Skin epidermis (tissue), 12 donors: Measurements from ENCODE around the gene NAPSA.

Source experiments
- H3K27ac ChIP-seq, 21 experiments: fragments of 200-600 bp; sonication (generic) in 11 of 21; one replicate each; pipeline ENCODE4 v1.5.0; 2020; ENCODE audit warnings: mild to moderate bottlenecking in 3 of 21, inconsistent platforms in 2 of 21, moderate library complexity in 2 of 21
- H3K4me3 ChIP-seq, 7 experiments: fragments of 200-600 bp; sonication (generic) in 2 of 7; one replicate each; pipeline ENCODE4 v1.5.0; 2020; ENCODE audit warnings: inconsistent platforms in 2 of 7, mild to moderate bottlenecking in 2 of 7, moderate library complexity in 1 of 7

Gene NAPSA

GRCh38 chr19:50322931-50323781 is 42.3 kb downstream of the NAPSA start:
- no peak overlapping the region for H3K27ac ChIP-seq

DNA sequence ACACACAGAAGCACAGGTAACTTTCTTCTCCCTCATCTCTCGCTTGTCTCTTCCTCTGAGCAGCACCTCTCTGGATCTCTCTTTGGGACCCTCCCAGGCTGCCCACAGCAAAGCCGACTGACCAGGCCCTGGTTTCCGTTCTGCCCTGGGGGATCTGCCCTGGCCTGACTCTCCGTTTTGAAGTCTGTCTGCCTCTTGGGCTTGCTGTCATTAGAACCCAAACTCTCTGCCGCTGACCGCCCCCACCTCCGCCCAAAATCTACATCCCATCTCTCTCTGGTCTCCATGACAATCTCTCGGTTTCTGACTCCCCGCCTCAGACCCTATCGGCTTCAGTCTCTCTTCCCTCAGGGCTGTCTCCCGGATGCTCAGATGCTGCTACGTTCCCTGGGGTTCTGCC is 43.2 kb downstream of the NAPSA start:
- H3K4me3 ChIP-seq, result no peak overlapping the region
- no peak overlapping the region for H3K27ac ChIP-seq

More at GRCh38 chr19:50322931-50323781, 42.3 kb downstream of the NAPSA start:
- no peak overlapping the region for H3K4me3 ChIP-seq

DNA sequence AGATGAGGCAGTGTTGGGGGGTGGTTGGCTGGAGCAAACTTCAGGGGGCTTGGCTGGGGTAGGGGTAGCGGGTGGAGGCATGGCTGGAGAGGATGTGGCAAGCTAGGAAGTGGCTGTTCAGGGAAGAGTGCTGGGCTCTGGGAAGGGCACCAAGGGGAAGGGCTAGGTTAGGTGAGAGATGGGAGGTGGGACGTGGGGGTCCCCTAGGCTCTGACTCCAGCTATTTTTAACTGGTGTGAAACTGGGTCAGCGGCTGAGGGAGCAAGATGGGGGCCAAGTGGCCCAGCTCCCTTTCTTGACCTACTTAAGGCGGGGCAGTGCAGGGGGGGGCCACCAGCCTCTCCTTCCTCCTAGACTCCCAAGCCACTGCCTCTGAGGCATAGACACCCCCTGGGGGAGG is 43.6 kb downstream of the NAPSA start:
- Histone ChIP-seq H3K4me3 (no peak overlapping the region), H3K27ac (no peak overlapping the region)

- Histone ChIP-seq H3K4me3 (no peak overlapping the region), H3K27ac (no peak overlapping the region)
These were observed 44.8 kb downstream of the NAPSA start for GRCh38 chr19:50320596-50320995.

DNA sequence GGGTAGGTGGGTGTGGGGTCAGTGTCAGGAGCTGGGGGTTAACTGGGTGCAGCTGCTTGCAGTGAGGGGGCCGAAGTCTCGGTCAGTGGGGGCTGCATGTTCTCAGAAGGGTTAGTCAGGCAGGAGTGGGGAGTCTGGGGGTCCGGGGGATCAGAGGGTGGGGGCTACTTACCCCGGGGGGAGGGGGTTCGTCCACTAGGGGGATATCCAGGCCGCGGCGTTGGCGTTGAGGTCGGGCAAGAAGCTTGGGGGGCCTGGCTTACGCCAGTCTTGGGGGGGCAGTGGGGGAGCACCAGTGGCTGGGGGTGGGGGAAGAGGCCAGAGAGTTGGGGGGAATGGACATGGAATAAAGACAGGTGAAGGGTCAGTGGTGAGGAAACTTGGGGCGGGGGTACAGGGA is 45.4 kb downstream of the NAPSA start:
- no peak overlapping the region for H3K27ac ChIP-seq
- H3K4me3 ChIP-seq, result no peak overlapping the region

DNA sequence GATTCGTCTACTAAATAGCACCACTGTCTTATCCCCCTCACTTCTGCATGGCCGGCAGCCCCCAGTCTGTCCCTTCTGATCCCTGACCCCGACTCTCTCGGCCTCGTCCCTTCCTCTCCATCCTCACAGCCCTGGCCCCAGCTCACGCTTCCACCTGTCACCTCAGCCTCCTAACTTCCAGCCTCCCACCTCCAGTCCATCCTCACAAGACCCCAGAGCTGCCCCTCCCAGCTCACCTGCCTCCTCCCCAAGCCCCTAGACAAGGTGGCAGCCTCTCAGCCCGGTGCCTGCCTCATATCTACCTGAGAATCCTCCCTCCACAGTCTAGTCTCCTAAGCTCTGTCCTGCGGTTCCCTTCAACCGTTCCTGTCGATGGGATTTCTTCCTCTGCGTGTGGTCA is 46.3 kb downstream of the NAPSA start:
- Histone ChIP-seq H3K27ac (no peak overlapping the region), H3K4me3 (no peak overlapping the region)

DNA sequence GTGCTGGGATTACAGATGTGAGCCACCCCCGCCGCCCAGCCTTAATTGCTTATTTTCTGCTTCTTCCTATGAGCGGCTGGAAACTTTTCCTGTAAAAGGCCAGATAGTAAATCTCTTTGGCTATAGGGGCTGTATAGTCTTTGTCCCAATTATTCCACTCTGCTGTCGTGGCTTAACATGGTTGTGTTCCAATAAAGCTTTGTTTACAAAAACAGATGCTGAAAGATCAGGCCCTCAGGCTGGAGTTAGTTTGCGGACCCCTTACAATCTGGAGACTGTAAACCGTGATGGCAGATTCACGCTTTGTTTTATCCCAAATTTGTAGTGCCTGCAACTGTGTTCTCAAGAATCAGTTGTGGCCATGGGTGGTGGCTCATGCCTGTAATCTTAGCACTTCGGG is 47.0 kb downstream of the NAPSA start:
- Histone ChIP-seq H3K27ac (no peak overlapping the region), H3K4me3 (no peak overlapping the region)

DNA sequence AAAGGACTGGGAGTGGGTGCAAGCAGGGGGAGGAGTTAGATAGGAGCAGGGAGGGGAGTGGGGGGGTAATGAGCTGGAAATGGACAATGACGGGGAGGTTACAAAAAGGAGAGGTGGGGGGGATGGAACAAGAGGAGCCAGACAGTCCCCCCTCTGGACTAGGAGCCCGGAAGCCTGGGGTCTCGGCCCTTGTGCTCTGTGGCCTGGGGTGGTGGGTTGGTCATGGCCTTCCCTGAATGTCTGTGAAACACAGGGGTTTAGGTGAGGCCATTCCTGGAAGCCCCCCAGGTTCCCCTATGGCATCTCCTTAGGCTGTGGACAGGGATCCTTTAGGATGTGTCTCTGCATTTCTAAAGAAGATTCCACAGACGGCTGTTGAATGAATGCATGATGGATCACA is 48.3 kb downstream of the NAPSA start:
- no peak overlapping the region for H3K27ac ChIP-seq
- no peak overlapping the region for H3K4me3 ChIP-seq

DNA sequence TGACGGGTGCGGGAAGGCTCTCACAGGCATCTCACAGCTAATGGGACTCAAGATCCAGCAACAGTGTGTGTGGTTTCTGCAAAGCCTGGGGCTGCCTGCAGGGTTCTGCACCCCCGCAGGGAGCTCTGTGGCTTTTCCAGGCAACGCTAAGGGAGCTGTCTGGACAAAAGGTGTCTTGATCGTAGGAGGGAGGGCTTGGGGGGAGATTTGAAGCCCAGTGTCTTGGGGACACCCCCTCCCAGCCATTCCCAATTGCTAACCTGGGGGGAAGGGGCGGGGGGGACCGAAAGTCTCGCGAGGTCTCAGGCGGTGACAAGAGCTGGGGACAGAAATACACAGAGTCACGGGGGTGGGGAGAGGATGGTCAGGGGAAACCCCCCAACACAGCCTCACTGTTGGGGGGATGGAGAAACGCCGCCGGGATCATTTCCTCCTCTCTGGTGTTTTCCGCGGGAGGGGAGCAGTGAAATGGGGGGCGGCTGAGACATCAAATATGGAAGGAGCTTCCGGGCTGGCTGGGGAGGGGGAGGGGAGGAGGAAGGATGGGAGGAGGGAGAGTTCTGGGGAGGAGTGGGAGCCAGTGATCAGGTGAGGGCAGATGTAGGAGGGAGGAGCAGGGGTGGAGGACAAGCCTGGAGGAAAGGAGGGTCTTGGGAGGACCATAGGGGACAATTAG is 49.5 kb downstream of the NAPSA start:
- H3K4me3 ChIP-seq, result no peak overlapping the region

GRCh38 chr19:50314724-50315708 is 50.4 kb downstream of the NAPSA start:
- Histone ChIP-seq H3K4me3 (no peak overlapping the region), H3K27ac (no peak overlapping the region)

More for the DNA sequence above, 49.5 kb downstream of the NAPSA start:
- H3K27ac ChIP-seq, result no peak overlapping the region

- Histone ChIP-seq H3K4me3 (no peak overlapping the region), H3K27ac (no peak overlapping the region)
These were observed 51.5 kb downstream of the NAPSA start for GRCh38 chr19:50313812-50314536.

- H3K27ac ChIP-seq, result no peak overlapping the region
These were observed 52.2 kb downstream of the NAPSA start for GRCh38 chr19:50312967-50313811.

DNA sequence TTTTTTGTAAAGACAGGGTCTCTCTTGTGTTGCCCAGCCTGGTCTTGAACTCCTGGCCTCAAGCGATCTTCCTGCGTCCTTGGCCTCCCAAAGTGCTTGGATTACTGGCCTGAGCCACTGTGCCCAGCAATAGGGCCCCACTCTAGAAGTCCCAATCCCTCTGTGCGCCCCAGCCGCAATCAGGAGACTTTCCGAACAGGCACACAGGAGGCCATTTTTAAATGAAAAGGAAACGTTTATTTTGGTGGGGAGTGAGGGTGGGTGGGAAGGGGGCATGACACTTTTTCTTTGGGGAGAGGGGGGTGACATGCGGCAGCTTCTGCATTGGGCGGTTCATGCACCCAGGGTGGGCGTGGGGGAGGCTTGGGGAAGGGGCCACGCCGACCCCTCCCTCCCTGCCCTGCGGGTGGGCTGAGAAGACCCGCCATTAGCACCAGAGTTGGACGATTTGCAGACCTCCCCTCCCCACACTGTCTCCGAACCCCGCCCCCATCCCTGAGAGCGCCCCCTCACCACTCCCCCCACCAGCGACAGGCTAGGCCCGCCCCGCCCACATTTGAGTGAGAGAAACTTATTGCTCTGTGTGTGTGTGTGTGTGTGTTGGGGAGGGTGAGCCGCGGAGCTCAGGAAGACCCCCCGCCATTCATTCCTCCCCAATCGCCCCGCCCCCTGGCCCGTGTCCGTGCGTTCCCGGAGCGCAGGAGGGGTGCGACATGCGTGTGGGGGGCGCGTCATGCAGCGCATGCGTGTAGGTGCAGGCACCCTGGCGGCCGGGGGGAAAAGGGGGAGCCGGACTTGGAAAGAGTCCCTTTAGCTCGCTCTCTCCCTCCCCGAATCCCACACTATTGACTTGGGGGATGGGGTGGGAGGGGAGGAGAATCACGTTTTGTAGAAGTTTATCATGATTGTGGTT is 53.5 kb downstream of the NAPSA start:
- Histone ChIP-seq H3K4me3 (no peak overlapping the region), H3K27ac (no peak overlapping the region)

More at GRCh38 chr19:50312967-50313811, 52.2 kb downstream of the NAPSA start:
- H3K4me3 ChIP-seq, result no peak overlapping the region

DNA sequence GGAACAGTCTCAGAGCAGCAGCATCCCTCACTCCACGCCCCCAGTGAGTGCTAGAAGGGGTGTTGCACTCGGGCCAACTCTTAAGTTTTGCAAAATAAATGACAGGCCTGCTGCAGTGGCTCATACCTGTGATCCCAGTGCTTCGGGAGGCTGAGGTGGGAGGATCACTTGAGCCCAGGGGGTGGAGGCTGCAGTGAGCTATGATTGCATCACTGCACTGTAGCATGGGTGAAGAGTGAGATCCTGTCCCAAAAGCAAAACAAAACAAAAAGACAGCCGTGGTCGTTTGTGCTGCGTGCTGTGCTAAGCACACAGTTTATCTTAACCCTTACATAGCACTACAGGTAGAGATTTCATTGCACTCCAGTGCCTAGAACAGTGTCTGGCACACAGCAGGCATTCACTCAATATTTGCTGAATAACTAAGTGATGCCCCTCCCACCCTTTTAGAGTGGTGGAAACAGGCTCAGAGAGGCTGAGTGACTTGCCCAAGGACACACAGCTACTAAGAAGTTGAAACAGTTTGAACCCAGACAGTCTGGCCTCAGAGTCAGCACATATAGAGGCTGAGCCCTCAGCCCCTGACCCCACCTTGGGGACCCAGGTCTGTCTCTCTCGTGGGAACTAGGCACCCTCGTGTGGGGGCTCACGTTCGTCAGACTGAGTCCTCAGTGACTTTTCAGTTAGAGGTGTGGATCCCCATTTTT is 54.5 kb downstream of the NAPSA start:
- no peak overlapping the region for H3K27ac ChIP-seq

DNA sequence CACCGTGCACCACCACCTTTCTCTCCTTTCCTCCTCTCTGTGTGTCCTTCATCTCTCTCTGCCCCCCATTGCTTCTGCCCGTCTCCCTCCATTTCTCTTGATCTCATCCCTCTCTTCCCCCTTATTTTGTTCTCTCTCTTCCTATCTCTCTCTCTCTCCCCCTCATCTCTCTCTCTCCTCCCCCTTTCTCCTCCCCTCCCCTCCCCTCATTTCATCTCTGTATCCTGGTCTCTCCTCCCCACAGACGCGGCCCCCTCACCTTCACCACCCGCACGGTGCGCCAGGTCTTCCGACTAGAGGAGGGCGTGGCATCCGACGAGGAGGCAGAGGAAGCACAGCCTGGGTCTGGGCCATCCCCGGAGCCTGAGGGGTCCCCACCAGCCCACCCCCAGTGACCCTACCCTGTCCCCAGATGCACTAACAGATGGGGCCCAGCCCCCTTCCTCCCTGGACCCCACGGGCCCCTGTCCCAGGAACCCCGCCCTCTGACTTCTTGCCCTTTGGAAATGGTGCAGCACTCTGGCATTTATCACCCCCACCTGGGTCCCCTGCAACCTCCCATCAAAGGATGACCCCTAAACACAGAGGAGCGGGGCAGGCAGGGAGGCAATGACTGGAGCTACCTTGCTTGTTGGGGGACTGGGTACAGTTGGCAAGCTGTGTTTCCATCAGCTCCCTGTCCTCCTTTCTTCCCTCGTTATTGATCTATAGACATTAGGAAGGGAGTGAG is 55.9 kb downstream of the NAPSA start:
- H3K27ac ChIP-seq, result no peak overlapping the region
- H3K4me3 ChIP-seq, result no peak overlapping the region

More for the DNA sequence above, 54.5 kb downstream of the NAPSA start:
- no peak overlapping the region for H3K4me3 ChIP-seq

DNA sequence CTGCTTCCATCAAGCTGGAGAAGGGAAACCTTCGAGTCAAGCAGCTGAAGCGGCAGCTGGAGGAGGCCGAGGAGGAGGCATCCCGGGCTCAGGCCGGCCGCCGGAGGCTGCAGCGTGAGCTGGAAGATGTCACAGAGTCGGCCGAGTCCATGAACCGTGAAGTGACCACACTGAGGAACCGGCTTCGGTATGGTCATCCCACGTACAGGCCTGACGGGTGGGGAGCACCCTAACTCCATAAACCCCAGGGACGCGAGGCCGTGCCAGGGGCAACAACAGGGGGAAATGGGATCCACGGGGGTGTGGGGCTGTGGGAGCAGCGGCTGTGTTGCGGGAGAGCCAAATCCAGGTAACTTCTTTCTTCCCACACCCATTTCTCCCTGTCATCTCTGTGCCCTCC is 56.4 kb downstream of the NAPSA start:
- Histone ChIP-seq H3K27ac (no peak overlapping the region), H3K4me3 (no peak overlapping the region)
